Stimulated activated CD4-positive, alpha-beta T cell treated with anti-CD3 and anti-CD28 coated beads, Interleukin-15, amount 100 ng/mL, for 24 hours (primary cell): ENCODE measurements around the gene KRT71.

Experiments used
- DNase-seq: peaks from one replicate; pipeline ENCODE4 v3.0.0-alpha.2; 2020

Gene KRT71

GRCh38 chr12:52573743-52574142 is 20.8 kb upstream of the KRT71 start, which contains the start of gene KRT74:
Gene KRT74 (minus strand): TSS chr12:52573843. CDS start chr12:52573777, 66 bp downstream.
- no peak for DNase-seq

- no peak for DNase-seq
Observed at GRCh38 chr12:52573306-52573705, 20.4 kb upstream of the KRT71 start.

DNA sequence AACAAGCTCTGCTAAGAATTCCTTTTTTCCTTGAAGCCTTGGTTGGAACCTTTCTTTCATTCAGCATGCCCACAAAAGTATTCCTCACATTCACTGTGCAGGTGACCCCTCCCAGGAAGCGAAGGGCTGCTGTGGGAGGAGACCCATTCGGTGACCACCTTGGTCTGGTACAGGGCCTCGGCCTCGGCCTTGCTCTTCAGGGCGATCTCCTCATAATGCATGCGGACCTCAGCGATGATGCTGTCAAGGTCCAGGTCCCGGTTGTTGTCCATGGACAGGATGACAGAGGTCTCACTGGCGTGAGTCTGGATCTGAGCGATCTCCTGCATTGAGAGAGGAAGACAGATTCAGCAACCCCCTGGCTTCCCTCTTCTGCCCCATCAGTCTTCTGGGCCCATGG is 17.6 kb upstream of the KRT71 start:
- no peak for DNase-seq

- no peak for DNase-seq
Observed at GRCh38 chr12:52568111-52568510, 15.2 kb upstream of the KRT71 start.

DNA sequence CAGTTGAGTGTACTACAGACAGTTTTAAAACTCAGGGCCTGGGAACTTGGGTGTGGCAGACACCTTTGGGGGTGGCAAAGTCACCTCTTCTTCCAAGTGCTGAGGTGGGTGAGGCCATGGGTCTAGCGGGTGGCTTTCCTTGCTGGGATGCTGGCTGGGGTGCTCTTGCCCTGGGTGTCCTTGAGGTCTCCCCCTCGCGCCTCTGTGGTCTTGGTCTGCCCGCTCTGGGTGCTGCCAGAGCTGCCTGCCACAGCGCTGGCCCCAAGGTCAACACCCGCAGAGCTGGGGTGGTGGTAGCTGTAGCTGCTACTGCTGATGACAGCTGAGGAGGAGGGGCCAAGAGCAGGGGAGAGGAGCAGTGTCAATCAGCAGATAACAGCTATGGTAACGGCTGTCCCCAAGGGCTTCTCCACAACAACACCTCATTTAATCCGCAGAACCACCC is 13.9 kb upstream of the KRT71 start:
- DNase-seq = no peak

DNA sequence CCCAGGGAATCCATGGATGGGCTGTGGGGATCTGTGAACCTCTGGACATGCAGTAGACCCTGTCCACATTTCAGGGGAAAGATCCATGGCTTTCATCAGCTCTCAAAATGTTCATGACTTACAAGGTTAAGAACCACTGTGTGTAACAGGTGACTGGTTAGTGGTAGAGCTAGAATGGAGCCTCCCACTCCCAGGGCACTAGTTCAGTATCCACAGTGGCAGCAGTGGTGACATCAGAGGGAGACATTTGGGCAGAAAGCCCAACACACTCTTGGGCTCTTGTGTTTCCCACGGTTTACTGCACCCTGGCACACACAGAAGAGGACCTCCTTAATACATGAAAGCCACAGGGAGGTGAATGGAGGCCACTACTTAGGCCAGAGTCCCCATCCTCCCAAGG is 11.6 kb upstream of the KRT71 start:
- no peak for DNase-seq

GRCh38 chr12:52561880-52562449 is 9.0 kb upstream of the KRT71 start:
- DNase-seq = no peak

- DNase-seq = no peak
Observed at GRCh38 chr12:52559979-52560378, 7.0 kb upstream of the KRT71 start.

- DNase-seq = no peak
Observed at GRCh38 chr12:52558781-52559445, 6.0 kb upstream of the KRT71 start.

DNA sequence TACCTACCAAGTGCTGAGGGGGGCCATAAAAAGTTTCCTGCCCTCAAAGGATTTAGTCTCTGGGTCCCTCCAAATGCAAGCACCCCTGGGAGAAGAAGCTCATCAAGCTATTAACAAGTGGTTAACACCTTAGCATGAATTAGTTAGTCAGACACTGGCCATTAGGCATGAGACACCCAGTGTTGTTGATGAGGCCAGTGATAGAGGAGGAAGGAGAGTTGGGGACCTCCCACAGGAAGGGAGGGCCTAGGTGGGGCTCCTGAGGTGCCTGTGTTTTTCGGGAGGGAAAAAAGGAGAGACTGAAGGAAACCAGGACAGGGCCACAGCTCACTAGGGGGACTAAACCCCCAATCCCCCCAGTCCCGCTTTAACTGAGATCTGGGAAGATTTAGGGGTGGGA is 4.5 kb upstream of the KRT71 start:
- no peak for DNase-seq

GRCh38 chr12:52555577-52555976 is 2.6 kb upstream of the KRT71 start:
- no peak for DNase-seq

DNA sequence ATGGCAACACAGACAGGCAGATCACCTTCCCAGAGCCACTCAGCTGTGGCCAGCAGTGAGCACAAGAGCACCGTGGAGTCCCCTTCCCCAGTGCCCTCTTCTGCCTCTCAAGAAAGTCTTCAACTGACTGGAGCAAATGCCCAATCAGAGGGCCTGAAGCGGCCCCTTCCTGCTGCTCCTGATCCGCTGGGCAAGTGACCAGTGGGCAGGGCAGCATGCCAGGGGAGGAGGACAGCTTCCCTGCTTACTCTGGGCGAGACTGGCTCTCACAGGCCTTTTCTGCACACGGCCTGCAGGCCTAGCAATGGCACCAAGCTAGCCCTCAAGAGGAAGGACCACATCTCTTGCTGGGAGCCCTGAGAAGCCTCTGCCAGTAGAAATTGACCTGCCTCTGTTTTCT is 890 bp downstream of the KRT71 start:
- DNase-seq = no peak

DNA sequence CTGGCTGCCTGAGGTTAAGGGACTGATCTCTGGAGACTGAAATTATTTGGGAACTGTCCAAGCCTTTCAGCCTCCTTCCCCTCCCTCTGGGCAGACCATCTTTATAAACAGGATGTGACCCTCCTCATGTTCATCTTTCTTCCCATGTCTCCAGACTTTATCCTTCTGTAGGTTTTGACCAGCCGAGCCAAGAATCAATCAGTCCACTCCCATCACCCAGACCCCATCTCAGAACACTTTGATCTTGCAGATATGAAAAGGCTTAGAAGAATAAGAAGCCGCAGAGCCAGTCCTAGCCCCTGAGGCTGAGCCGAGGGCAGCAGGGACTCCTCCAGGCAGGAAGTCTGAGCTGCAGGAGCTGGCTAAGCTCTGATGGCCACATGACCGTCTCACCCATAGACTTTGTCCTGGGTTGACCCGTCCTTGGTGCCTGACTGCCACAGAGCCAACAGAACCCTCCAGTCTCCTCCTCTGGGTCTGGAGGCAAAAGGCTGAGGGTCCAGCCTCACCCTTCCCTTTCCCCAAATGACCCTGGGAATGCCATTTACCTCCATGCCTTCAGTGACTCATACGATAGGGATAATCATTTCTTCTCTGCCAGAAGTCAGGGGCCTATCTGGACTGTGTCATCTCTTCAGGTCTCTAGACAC is 1.6 kb downstream of the KRT71 start:
- DNase-seq = no peak

DNA sequence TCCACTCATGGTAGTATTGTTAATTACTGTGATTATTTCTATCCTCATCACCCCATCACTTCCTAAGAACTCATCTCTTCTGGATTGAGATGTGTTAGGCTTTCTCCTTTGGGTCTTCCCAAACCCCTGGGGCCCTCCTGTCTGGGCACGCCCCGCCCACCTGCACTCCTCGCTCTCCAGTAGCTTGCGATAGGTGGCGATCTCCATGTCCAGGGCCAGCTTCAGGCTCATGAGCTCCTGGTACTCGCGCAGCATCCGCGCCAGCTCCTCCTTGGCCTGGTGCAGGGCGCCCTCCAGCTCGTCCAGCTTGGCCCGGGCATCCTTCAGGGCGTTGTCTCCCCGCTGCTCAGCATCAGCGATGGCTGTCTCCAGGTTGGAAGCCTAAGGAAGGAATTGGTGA is 6.8 kb downstream of the KRT71 start:
- no peak for DNase-seq

- no peak for DNase-seq
Observed at GRCh38 chr12:52543985-52544883, 8.7 kb downstream of the KRT71 start.

DNA sequence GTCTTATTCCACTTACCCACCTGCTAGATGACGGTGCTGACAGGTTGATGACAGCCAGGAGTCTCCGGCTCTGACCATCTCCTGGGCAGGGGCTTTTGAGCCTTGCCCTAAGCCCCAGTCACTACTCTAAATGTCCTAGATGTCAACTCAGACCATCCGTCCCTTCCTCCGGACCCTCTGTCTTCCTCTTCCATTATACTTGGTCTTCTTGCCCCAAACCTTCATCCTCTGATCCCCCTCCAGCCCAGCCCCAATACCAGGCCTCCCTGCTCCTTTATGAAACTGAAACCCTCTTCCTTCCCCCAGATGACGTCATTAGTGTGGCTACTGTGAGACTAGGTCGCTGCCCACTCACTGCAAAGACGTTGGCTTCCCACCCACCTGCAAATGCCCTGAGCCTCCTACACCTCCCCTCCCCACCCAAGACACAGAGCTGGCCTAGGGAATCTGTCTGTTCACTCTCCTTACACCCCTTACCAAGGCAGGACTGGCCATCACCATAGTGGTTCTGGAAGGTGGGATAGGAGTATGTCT is 10.1 kb downstream of the KRT71 start:
- no peak for DNase-seq

- no peak for DNase-seq
Observed at GRCh38 chr12:52542157-52542556, 10.8 kb downstream of the KRT71 start.

GRCh38 chr12:52541709-52542108 is 11.2 kb downstream of the KRT71 start:
- DNase-seq = no peak

GRCh38 chr12:52540531-52540930 is 12.4 kb downstream of the KRT71 start:
- no peak for DNase-seq

DNA sequence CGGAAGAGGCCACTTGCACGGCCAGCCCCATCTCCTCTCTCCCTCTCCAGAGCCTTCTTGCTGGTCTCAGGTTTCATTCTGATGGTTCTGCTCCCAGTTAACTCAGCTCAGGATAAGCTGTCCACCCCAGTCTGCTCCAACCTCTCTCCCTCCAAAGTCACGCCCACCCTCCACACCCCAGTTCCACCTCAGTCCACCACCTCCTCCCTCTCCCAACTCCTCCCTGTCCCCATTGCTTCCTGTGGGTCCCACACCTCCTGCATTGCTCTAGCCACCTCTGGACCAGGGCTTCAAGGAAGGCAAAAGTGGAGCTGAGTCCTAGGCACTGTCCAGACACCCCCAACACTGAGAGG is 13.1 kb downstream of the KRT71 start:
- no peak for DNase-seq

DNA sequence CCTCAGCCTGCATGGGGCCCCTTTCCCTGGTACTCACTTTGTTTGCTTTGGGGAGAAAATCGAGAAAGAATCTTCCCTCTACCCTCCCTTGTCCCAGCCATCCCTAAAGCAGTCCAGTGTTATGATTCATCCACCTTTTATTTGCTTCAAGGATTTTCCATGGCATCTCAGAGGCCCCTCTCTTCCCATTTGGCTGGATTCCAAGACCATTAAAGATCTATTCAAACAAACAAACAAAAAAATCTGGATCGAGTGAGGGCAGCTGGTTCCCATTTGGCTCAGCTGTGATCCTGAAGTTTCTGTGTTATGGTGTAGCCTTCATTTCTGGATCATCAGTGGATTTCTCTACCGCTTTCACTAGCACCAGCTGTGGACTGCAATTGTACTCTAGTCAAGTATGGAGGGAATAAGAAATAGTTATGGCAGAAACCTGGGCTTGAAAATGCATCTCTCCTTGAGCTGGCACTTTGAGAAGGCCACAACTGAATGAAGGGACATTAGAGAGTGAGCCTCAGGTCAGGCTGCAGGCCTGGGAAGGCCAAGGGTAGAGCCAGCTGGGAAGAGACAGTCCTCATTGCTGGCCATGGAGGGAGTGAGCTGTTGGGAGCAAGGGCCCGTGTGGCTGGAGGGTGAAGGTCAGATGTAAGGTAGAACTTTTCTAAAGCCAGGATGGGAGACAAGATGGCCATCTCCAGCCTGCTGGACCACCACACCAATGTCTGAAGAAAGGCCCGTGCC is 13.7 kb downstream of the KRT71 start:
- DNase-seq = no peak

GRCh38 chr12:52537101-52537500 is 15.8 kb downstream of the KRT71 start:
- DNase-seq = no peak

GRCh38 chr12:52535574-52535973 is 17.4 kb downstream of the KRT71 start:
- DNase-seq = no peak
